GM18517 (cell line): ENCODE data around the gene TULP3.

Source experiments
- ATAC-seq: cut with Tn5 transposase; IDR thresholded peaks from one replicate; pipeline ENCODE4 v1.9.1; 2021; ENCODE audit warnings: mild to moderate bottlenecking, moderate library complexity; ENCODE audit not compliant: unreplicated experiment

TULP3 gene

GRCh38 chr12:2963154-2963759, 72.6 kb downstream of the TULP3 start:
- ATAC-seq, result no peak

GRCh38 chr12:2963760-2964292, 73.1 kb downstream of the TULP3 start:
- ATAC-seq, result no peak

GRCh38 chr12:2967651-2968050, 77.0 kb downstream of the TULP3 start:
- no peak for ATAC-seq

GRCh38 chr12:2970744-2971143, 80.1 kb downstream of the TULP3 start:
- no peak for ATAC-seq

- ATAC-seq, result no peak
Observed at GRCh38 chr12:2973566-2973965, 82.9 kb downstream of the TULP3 start.

GRCh38 chr12:2974560-2974971, 83.9 kb downstream of the TULP3 start:
- ATAC-seq, result no peak

GRCh38 chr12:2976581-2976996, 85.9 kb downstream of the TULP3 start:
- no peak for ATAC-seq

GRCh38 chr12:2977776-2978175, 87.1 kb downstream of the TULP3 start:
- ATAC-seq, result no peak

GRCh38 chr12:2979806-2980205, 89.1 kb downstream of the TULP3 start:
- no peak for ATAC-seq

GRCh38 chr12:2980630-2981029, 89.9 kb downstream of the TULP3 start:
- ATAC-seq, result no peak

GRCh38 chr12:2982361-2982760, 91.7 kb downstream of the TULP3 start:
- ATAC-seq, result no peak

- ATAC-seq, result no peak
Observed at GRCh38 chr12:2984249-2984648, 93.6 kb downstream of the TULP3 start.

- no peak for ATAC-seq
Observed at GRCh38 chr12:2984698-2985097, 94.0 kb downstream of the TULP3 start.

GRCh38 chr12:2986876-2987275, 96.2 kb downstream of the TULP3 start:
- ATAC-seq, result no peak

- no peak for ATAC-seq
Observed at GRCh38 chr12:2988494-2988893, 97.8 kb downstream of the TULP3 start.
